Omental fat pad (tissue), 4 donors: ENCODE data around the gene FAM83C. TPM values are rescaled to one million over a fixed set of nuclear protein-coding genes. Genes with fewer than 3 reads are reported as not detected.

ENCODE experiments used
- ATAC-seq: fragments of 150-250 bp; one replicate; pipeline ENCODE4 v1.9.1; 2016; ENCODE audit warnings: mild to moderate bottlenecking, moderate library complexity; ENCODE audit not compliant: low FRiP score
- DNase-seq: peaks from one replicate; pipeline ENCODE4 v3.0.0-alpha.2; 2019; ENCODE audit warnings: low spot score
- total RNA-seq, 4 donors: library from RNA; depleted of rRNA; stranded (reverse); fragments of >200 nt; gene quantifications; one replicate each; pipeline ENCODE4 v1.1.0, GENCODE V29; 2016
- TF ChIP-seq, protein P1 (sequence below), 3 donors: fragments of 450-650 bp; IDR thresholded peaks; one replicate each; pipeline ENCODE4 v1.5.1; 2016 to 2017; ENCODE audit warnings: antibody characterized with exemption in 3 of 3, mild to moderate bottlenecking in 3 of 3, moderate library complexity in 2 of 3

Gene FAM83C
- total RNA-seq, 4 donors from 2014 or later: 0.09 TPM; not detected in 3

- TF ChIP-seq, protein P1, sequence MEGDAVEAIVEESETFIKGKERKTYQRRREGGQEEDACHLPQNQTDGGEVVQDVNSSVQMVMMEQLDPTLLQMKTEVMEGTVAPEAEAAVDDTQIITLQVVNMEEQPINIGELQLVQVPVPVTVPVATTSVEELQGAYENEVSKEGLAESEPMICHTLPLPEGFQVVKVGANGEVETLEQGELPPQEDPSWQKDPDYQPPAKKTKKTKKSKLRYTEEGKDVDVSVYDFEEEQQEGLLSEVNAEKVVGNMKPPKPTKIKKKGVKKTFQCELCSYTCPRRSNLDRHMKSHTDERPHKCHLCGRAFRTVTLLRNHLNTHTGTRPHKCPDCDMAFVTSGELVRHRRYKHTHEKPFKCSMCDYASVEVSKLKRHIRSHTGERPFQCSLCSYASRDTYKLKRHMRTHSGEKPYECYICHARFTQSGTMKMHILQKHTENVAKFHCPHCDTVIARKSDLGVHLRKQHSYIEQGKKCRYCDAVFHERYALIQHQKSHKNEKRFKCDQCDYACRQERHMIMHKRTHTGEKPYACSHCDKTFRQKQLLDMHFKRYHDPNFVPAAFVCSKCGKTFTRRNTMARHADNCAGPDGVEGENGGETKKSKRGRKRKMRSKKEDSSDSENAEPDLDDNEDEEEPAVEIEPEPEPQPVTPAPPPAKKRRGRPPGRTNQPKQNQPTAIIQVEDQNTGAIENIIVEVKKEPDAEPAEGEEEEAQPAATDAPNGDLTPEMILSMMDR (IDR thresholded peaks at IDR 0.05): no peak
- ATAC-seq: no peak
- no peak for DNase-seq
Observed at GRCh38 chr20:35237486-35237885, 54.7 kb downstream of the FAM83C start.

- ATAC-seq (no peak), DNase-seq (no peak)
- TF ChIP-seq, protein P1 (IDR thresholded peaks at IDR 0.05): no peak
Observed at GRCh38 chr20:35235881-35236280, 56.3 kb downstream of the FAM83C start.

Other genes starting within 250 kb of the FAM83C start
- gene TRPC4AP, start 199.6 kb downstream of the FAM83C start, total RNA-seq: 10 to 100 TPM; 59.3 to 87.0 (median 70.1) TPM
- gene EDEM2, start 145.1 kb downstream of the FAM83C start, total RNA-seq: 10 to 100 TPM; 21.1 to 37.4 (median 26.8) TPM
- gene PROCR, start 120.4 kb downstream of the FAM83C start, total RNA-seq: 100 to 1,000 TPM; 124 to 266 (median 151) TPM
- gene MMP24, start 65.7 kb downstream of the FAM83C start, total RNA-seq: 1 to 10 TPM in 3 of 4 donors, under 1 TPM in 1; 0.16 to 7.2 (median 5.6) TPM
- 10 to 100 TPM; 12.8 to 35.6 (median 23.7) TPM for gene MMP24OS, start 14.3 kb downstream of the FAM83C start, total RNA-seq
- gene EIF6, start 7.7 kb downstream of the FAM83C start, total RNA-seq: 10 to 100 TPM; 63.7 to 89.4 (median 85.2) TPM
- gene UQCC1, start 119.5 kb upstream of the FAM83C start, total RNA-seq: 10 to 100 TPM; 28.4 to 44.0 (median 32.3) TPM
- 1 to 10 TPM in 3 of 4 donors, under 1 TPM in 1; 0.47 to 2.6 (median 1.8) TPM for gene GDF5, start 145.8 kb upstream of the FAM83C start, total RNA-seq
- 10 to 100 TPM; 14.6 to 25.4 (median 16.2) TPM for gene CEP250, start 163.2 kb upstream of the FAM83C start, total RNA-seq
- gene C20orf173, start 237.2 kb upstream of the FAM83C start, total RNA-seq: not detected
- 100 to 1,000 TPM; 143 to 184 (median 163) TPM for gene ERGIC3, start 249.7 kb upstream of the FAM83C start, total RNA-seq